SIG-M5 treated with dmso at 0.1 percent for 504 hours (cell line): ENCODE data around the gene TTC23.
"Not testable (repeated sequence)": the region's sequence is repeated elsewhere in the genome, so short reads cannot be mapped to it uniquely, and the experiment has no call there.

Source experiments
- DNase-seq: peaks from one replicate; lab custom pipeline; 2025; ENCODE audit not compliant: unreplicated experiment; lab: John Stamatoyannopoulos, UW

TTC23 gene

DNA sequence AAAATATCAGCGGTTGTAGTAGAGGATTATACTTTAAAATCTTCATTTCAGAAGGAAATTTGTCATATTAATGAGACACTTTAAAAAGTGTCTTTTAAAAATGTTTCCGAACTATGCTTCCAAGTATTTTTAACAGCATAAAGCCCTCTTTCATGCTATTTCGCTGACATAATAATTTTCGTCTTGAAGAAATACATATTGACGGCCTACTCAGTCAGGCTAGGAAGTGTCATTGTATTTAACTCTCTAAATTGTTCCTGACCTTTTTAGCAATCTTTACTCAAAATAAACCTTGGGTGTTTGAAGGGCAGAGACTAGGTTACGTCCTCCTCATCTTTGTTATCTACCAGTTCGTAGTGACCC is 1.1 kb upstream of the TTC23 start:
- no peak for DNase-seq

- no peak for DNase-seq
These were observed 620 bp upstream of the TTC23 start for GRCh38 chr15:99250001-99250400.

GRCh38 chr15:99248000-99248715 is 1.2 kb downstream of the TTC23 start:
- DNase-seq: no peak

DNA sequence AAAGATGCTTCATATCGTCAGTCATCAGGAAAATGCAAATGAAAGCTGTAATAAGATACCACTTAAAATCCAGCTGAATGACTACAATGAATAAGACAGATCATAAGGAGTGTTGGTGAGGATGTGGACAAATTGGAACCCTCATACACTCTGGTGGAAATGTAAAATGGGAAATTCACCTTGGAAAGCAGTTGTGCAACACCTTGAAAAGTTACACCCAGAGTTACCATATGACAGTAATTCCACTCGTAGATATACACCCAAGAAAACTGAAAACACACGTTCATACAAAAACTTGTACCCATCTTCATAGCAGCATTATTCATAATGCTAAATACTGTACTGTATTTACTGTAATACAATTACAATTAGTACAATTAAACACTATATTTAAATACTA is 2.3 kb downstream of the TTC23 start:
- DNase-seq: no peak

DNA sequence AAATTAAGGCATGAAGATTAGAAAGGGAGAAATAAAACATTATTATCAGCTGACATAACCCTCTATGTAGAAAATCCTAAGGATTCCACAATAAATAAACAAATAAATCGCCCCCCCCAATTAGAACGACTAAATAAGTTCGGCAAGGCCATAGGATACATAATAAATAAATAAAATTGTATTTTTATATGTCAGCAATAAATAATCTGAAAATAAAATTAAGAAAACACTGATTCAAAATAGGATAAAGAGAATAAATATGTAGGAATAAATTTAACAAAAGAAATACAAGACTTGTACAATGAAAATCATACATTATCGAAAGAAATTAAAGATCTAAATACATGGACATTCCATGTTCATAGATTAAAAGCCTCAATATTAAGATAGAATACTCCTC is 5.1 kb downstream of the TTC23 start:
- no peak for DNase-seq

DNA sequence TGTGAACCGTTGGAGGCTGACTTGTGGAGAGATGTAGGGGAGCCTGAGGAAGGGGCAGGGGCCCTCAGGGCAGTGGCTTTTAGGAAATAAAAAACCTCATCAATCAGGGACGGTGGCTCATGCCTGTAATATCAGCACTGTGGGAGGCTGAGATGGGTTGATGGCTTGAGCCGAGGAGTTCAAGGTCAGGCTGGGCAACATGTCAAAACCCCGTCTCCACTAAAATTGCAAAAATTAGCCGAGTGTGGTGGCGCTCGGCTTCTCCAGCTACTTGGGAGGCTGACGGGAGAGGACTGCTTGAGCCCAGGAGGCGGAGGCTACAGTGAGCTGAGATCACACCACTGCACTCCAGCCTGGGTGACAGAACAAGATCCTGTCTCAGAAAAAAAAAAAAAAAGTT is 7.6 kb downstream of the TTC23 start:
- no peak for DNase-seq

DNA sequence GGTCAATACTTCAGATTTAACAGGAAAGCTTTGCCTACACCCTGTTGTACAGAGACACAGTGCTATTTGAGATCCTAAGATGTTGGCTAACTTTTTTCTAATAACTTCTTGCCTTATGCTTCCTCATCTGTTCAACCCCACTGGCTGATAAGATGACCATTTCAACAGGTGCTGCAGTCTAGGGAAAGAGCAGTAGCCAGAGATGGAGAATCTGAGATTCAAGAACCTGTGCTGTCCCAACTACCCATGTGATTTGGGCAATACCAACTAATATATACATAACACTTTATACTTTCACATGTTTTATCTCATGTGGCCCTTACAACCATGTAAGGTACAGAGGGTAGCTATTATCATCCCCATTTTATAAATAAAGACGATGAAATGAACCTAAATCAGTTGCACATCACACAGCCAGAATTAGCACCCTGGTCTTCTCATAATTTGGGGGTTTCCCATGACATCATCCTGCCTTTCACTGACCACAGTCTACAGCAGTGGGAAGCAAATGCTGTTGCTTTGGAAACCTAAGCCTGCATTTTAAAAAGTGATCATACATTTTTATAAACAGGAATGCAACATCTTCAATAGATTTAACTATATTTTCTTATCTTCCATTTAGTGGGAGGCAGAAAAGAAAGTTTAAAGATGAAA is 9.7 kb downstream of the TTC23 start:
- DNase-seq: no peak

- DNase-seq: no peak
These were observed 10.5 kb downstream of the TTC23 start for GRCh38 chr15:99238849-99239248.

GRCh38 chr15:99234160-99234559 is 15.2 kb downstream of the TTC23 start:
- DNase-seq: not testable (repeated sequence)

- DNase-seq: no peak
These were observed 16.6 kb downstream of the TTC23 start for GRCh38 chr15:99232740-99233139.

- no peak for DNase-seq
These were observed 18.5 kb downstream of the TTC23 start for GRCh38 chr15:99230867-99231266.

- DNase-seq: no peak
These were observed 21.1 kb downstream of the TTC23 start for GRCh38 chr15:99228120-99228770.

DNA sequence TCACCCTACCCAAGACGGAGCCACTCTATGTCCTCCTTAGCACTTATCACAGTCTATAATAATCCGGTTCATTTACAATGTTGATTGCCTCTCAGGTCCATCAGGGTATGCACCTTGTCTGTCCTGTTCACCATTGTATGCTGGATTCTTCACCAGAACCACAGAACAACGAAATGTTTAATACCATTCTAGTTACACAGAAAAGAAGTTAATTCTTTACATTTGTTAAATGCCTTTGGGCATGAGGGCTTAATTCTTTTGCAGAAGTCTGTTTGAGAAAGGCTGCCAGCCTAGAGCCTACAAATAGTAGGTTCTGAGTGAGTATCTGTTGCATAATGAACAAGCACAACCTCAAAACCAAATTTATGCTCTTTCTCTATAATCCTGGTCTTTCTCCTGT is 22.6 kb downstream of the TTC23 start:
- DNase-seq: no peak

DNA sequence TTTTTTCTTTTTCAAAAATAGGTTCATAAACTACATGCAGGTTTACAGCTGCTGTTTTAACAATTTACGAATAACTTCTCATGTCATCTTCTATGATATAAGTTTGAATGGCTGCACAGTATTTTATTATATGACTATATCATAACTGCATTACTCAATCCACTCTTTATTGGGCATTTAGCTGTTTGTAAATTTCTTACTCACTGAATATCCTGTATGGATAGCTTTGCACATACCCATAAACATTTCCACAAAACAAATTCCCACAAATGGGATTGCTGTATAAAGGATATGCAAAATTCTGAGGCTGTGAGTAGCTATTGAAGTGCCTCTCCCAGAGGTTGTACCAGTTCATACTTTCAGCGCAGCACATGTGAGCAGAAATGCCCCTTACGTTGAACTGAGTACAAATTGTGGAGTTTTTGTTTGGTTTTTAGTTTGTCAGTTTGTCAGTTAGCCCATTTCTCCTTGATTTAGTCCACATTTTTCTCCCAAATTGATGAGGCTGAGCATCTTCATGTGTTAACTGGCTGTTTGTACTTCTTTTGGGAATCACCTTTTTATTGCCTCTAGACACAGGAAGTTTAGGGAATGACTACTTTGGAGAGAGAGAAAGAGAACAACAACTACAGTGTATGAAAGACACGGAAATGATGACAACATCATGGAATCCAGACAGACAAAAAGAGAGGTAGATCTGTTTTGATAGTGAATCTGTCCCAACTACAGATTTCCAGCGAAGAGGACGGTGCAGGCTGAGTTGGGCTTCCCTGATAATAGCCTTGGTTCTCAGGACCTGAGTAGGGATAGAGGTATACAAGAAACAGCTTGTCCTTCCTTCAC is 24.8 kb downstream of the TTC23 start:
- no peak for DNase-seq

DNA sequence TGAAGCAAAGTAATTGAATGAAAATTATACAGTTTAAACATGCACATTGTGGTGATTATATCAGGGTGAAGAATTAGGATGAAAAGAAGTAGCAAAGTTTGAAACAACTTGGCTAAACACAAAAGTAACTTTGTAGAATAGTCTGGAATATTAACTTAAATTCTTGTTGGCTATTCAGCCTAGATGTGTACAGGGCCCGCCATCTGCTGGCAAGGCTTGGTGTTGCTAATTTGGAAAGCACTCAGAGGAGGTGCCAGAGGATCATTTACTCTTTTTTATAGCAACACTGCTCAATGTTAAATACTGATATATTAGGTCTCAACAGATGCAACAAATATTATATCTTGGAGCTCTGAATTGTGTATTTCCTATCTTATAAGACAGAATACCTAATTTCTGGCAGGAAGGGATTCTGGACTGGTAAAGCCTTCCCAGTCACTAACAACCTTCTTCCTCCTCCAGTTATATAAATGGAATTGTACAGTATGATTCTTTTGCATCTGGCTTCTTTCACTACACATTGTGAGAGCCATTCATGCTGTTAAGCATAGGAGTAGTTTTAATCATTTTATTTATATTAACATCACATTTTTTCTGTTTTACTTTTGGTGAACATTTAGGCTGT is 36.1 kb downstream of the TTC23 start:
- DNase-seq: peak; percentile 51

DNA sequence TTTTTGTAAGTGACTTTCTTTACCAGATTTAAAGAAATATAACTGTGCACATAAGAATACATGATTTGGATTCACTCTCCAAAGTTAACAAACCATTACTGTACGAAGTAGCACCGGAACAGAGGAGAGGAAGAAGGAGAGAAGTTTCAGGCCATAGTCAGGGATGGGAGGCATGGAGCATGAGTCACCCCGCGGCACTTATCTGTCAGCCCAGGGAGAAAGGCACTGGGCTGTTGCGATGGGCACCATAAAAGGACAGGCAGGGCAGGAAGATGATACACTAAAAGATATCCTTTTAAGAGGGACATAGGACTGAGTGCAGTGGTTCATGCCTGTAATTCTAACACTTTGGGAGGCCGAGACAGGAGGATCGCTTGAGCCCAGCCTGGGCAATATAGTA is 37.0 kb downstream of the TTC23 start:
- DNase-seq: no peak

- DNase-seq: no peak
These were observed 37.5 kb downstream of the TTC23 start for GRCh38 chr15:99211926-99212325.

DNA sequence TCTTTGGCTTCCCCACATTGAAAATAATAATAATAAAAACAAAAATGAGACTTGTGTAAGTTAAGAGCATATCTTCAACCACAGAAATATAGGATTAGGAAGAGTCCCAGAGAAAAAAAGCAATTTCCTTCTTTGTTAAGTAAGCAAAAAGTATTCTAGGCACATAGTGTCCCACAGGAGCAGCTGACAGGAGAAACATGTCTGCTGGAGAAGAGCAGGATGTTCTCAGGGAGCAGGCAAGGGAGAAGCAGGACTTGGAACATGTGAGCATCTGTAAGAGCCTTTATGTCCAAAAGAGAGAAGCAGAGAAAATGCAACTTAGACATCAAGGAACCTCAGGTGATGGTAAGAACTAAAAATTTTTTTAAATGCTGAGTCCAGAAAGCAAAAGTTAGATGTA is 39.0 kb downstream of the TTC23 start:
- DNase-seq: no peak

DNA sequence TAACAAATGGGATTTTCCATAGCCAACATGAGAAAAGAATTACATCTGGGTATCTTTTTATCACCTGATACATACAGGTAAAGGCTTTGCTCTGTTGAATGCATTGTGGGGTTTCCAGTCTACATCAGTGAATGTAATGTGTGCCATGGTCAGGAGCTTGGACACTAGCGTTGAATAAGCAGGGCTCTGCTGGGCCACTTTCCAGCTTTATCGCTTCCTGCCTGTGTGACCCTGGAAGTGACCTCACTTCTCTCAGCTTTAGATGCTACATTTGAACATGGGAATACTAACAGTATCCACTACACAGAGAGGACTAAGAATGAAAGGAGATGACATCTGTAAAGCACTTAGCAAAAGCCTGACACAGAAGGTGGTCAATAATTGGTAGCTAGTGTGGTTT is 40.1 kb downstream of the TTC23 start:
- DNase-seq: no peak

GRCh38 chr15:99207672-99208071 is 41.7 kb downstream of the TTC23 start:
- DNase-seq: no peak

GRCh38 chr15:99202176-99202552 is 47.2 kb downstream of the TTC23 start:
- DNase-seq: no peak
